H9 (cell line): ENCODE results near the gene FBXL20. TPM values are rescaled to one million over a fixed set of nuclear protein-coding genes. Genes with fewer than 3 reads are reported as not detected.

ENCODE experiments used
- DNase-seq: peaks from one replicate; pipeline ENCODE4 v3.0.0-alpha.2; 2017
- H2AFZ ChIP-seq: one replicate; pipeline ENCODE4 v1.6.1; 2013; ENCODE audit warnings: mild to moderate bottlenecking, low read length, control low read depth, moderate library complexity
- H2AK5ac ChIP-seq: 2 replicates; pipeline ENCODE4 v1.6.1; 2013; ENCODE audit warnings: low read length, control low read depth, mixed read lengths; ENCODE audit not compliant: insufficient read length
- H2BK120ac ChIP-seq: one replicate; pipeline ENCODE4 v1.6.1; 2013; ENCODE audit warnings: low read depth, mild to moderate bottlenecking, low read length, control low read depth, inconsistent platforms; ENCODE audit not compliant: poor library complexity, severe bottlenecking
- H2BK12ac ChIP-seq: 2 replicates; pipeline ENCODE4 v1.6.1; 2013; ENCODE audit warnings: low read length, control low read depth, mixed read lengths, low read depth; ENCODE audit not compliant: insufficient read length
- H2BK15ac ChIP-seq: 2 replicates; pipeline ENCODE4 v1.6.1; 2013; ENCODE audit warnings: low read depth, low read length, control low read depth
- H2BK20ac ChIP-seq: one replicate; pipeline ENCODE4 v1.6.1; 2013; ENCODE audit warnings: low read depth, mild to moderate bottlenecking, low read length, control low read depth, inconsistent platforms; ENCODE audit not compliant: poor library complexity, severe bottlenecking
- H2BK5ac ChIP-seq: 2 replicates; pipeline ENCODE4 v1.6.1; 2013; ENCODE audit warnings: low read length, control low read depth, mixed read lengths; ENCODE audit not compliant: insufficient read length
- H3K14ac ChIP-seq: 2 replicates; pipeline ENCODE4 v1.6.1; 2013; ENCODE audit warnings: low read length, control low read depth; ENCODE audit not compliant: insufficient read depth
- H3K18ac ChIP-seq: 2 replicates; pipeline ENCODE4 v1.6.1; 2013; ENCODE audit warnings: low read depth, mild to moderate bottlenecking, mixed read lengths, low read length, control low read depth; ENCODE audit not compliant: insufficient read length
- H3K23ac ChIP-seq: 2 replicates; pipeline ENCODE4 v1.6.1; 2013; ENCODE audit warnings: low read length, control low read depth, mixed read lengths, low read depth; ENCODE audit not compliant: insufficient read length
- H3K23me2 ChIP-seq: 2 replicates; pipeline ENCODE4 v1.6.1; 2013; ENCODE audit warnings: low read depth, mild to moderate bottlenecking, mixed read lengths, low read length, control low read depth; ENCODE audit not compliant: insufficient read length, poor library complexity, severe bottlenecking
- H3K27ac ChIP-seq: 2 replicates; pipeline ENCODE4 v1.5.1; 2013; ENCODE audit warnings: low read length, control low read depth, mixed read lengths, low read depth; ENCODE audit not compliant: insufficient read length
- H3K27me3 ChIP-seq: 2 replicates; pipeline ENCODE4 v1.6.1; 2013; ENCODE audit warnings: low read length, control low read depth, inconsistent platforms; ENCODE audit not compliant: insufficient read depth
- H3K4ac ChIP-seq: 2 replicates; pipeline ENCODE4 v1.6.1; 2013; ENCODE audit warnings: low read depth, mild to moderate bottlenecking, control low read depth, inconsistent platforms, low read length, moderate library complexity
- H3K4me1 ChIP-seq: 2 replicates; pipeline ENCODE4 v1.6.1; 2013; ENCODE audit warnings: low read length, control low read depth, inconsistent platforms; ENCODE audit not compliant: insufficient read depth
- H3K4me2 ChIP-seq: 2 replicates; pipeline ENCODE4 v1.6.1; 2013; ENCODE audit warnings: low read length, control low read depth, mixed read lengths; ENCODE audit not compliant: insufficient read length, insufficient read depth
- H3K56ac ChIP-seq: 2 replicates; pipeline ENCODE4 v1.6.1; 2013; ENCODE audit warnings: low read depth, mild to moderate bottlenecking, mixed read lengths, low read length, control low read depth; ENCODE audit not compliant: insufficient read length
- H3K79me1 ChIP-seq: 2 replicates; pipeline ENCODE4 v1.6.1; 2013; ENCODE audit warnings: low read depth, mild to moderate bottlenecking, moderate library complexity, low read length, control low read depth, inconsistent platforms; ENCODE audit not compliant: insufficient read depth, poor library complexity, severe bottlenecking
- H3K79me2 ChIP-seq: 2 replicates; pipeline ENCODE4 v1.6.1; 2013; ENCODE audit warnings: low read length, control low read depth, inconsistent platforms; ENCODE audit not compliant: insufficient read depth
- H3K9ac ChIP-seq: 2 replicates; pipeline ENCODE4 v1.6.1; 2013; ENCODE audit warnings: low read length, control low read depth, mixed read lengths; ENCODE audit not compliant: insufficient read length; ENCODE audit errors: extremely low read depth
- H3K9me3 ChIP-seq: one replicate; pipeline ENCODE4 v1.6.1; 2013; ENCODE audit warnings: low read depth, low read length, inconsistent platforms; ENCODE audit not compliant: control insufficient read depth
- H3T11ph ChIP-seq: one replicate; pipeline ENCODE4 v1.6.1; 2013; ENCODE audit warnings: mild to moderate bottlenecking, low read length, control low read depth, inconsistent platforms
- H4K20me1 ChIP-seq: one replicate; pipeline ENCODE4 v1.6.1; 2013; ENCODE audit not compliant: control insufficient read depth, insufficient read length, insufficient read depth
- H4K5ac ChIP-seq: 2 replicates; pipeline ENCODE4 v1.6.1; 2013; ENCODE audit warnings: low read depth, mild to moderate bottlenecking, mixed read lengths, low read length, control low read depth; ENCODE audit not compliant: insufficient read length
- H4K8ac ChIP-seq: replicated peaks from 2 replicates; pipeline ENCODE4 v1.6.1; 2013; ENCODE audit warnings: low read length, control low read depth, mixed read lengths, low read depth; ENCODE audit not compliant: insufficient read length
- H4K91ac ChIP-seq: 2 replicates; pipeline ENCODE4 v1.6.1; 2013; ENCODE audit warnings: low read depth, mild to moderate bottlenecking, moderate library complexity, mixed read lengths, low read length, control low read depth; ENCODE audit not compliant: insufficient read length
- H3K27ac Mint-ChIP-seq, 3 experiments: 2 replicates in 2 of 3; 3 replicates in 1 of 3; pipeline ENCODE4 v1.8.0; 2020 to 2021; ENCODE audit warnings: mixed read lengths in 3 of 3, mild to moderate bottlenecking in 1 of 3, moderate library complexity in 1 of 3
- H3K27me3 Mint-ChIP-seq: 2 replicates; pipeline ENCODE4 v1.8.0; 2021; ENCODE audit warnings: low read depth, mild to moderate bottlenecking, moderate library complexity, mixed read lengths
- H3K36me3 Mint-ChIP-seq, 3 experiments: 2 replicates in 2 of 3; 3 replicates in 1 of 3; pipeline ENCODE4 v1.8.0; 2020 to 2021; ENCODE audit warnings: low read depth in 3 of 3, mixed read lengths in 3 of 3; ENCODE audit not compliant: insufficient read depth in 1 of 3
- H3K4me1 Mint-ChIP-seq, 2 experiments: 2 replicates each; pipeline ENCODE4 v1.8.0; 2020; ENCODE audit warnings: mixed read lengths in 2 of 2
- H3K4me3 Mint-ChIP-seq, 2 experiments: 2 replicates in 1 of 2; 3 replicates in 1 of 2; pipeline ENCODE4 v1.8.0; 2020 to 2021; ENCODE audit warnings: mild to moderate bottlenecking in 2 of 2, mixed read lengths in 2 of 2, moderate library complexity in 1 of 2
- H3K9me3 Mint-ChIP-seq, 2 experiments: 2 replicates in 1 of 2; 3 replicates in 1 of 2; pipeline ENCODE4 v1.8.0; 2020; ENCODE audit warnings: mild to moderate bottlenecking in 2 of 2, mixed read lengths in 2 of 2, moderate library complexity in 1 of 2
- CTCF ChIP-seq: fragments of 200-600 bp; sonication (generic); conservative IDR thresholded peaks from 3 replicates; pipeline ENCODE4 v1.8.0; 2021; ENCODE audit warnings: antibody characterized with exemption, mild to moderate bottlenecking
- WGBS: extraction: QIAGEN DNeasy Blood & Tissue Kit; methylation state at CpG from one replicate; pipeline ENCODE4 v1.1.7; 2013; ENCODE audit warnings: missing lambda C conversion rate, low lambda C conversion rate, mixed read lengths; ENCODE audit not compliant: insufficient read length; ENCODE audit errors: extremely low coverage; 5-methylcytosine and 5-hydroxymethylcytosine counted together
- total RNA-seq: library from RNA; stranded (reverse); gene quantifications from 2 replicates; pipeline ENCODE4 v1.2.1, GENCODE V29; 2021

Gene FBXL20
- total RNA-seq, 1 experiment from 2014 or later, result 18.4 TPM

GRCh38 chr17:39306509-39307212, 94.8 kb downstream of the FBXL20 start:
- Histone ChIP-seq H2AK5ac (no peak overlapping the region), H3K79me1 (no peaks in the 10 kb centered on the region), H3K4me2 (no peak overlapping the region), H3K9ac (no peak overlapping the region), H4K5ac (no peak overlapping the region), H3K18ac (no peak overlapping the region), H2BK15ac (no peak overlapping the region), H2BK120ac (no peak overlapping the region), H3K79me2 (no peaks in the 10 kb centered on the region), H4K8ac (no peak overlapping the region), H3K23me2 (no peaks in the 10 kb centered on the region), H3K23ac (no peak overlapping the region), H3K4me1 (no peaks in the 10 kb centered on the region), H3K4ac (no peak overlapping the region), H3T11ph (no peak overlapping the region), H4K91ac (no peak overlapping the region), H3K27ac (no peak overlapping the region), H2BK5ac (no peak overlapping the region), H2BK20ac (no peak overlapping the region), H2BK12ac (no peak overlapping the region), H3K56ac (no peak overlapping the region), H3K27me3 (no peaks in the 10 kb centered on the region), H3K14ac (no peak overlapping the region), H2AFZ (no peak overlapping the region), H4K20me1 (no peaks in the 10 kb centered on the region), H3K9me3 (no peaks in the 10 kb centered on the region)
- H3K27ac Mint-ChIP-seq, result no peak overlapping the region
- WGBS, result no CpG with 5 or more reads among the region's 3 CpGs
- no peak overlapping the region for H3K4me3 Mint-ChIP-seq
- no peak for TF ChIP-seq CTCF
- no peak for DNase-seq
- no peaks in the 10 kb centered on the region for H3K9me3 Mint-ChIP-seq
- H3K27me3 Mint-ChIP-seq, result no peaks in the 10 kb centered on the region
- H3K36me3 Mint-ChIP-seq, result peaks cover 0 to 5% (median 0%) of the 10 kb centered on the region in 3 experiments; a peak in 3 of 7 replicates
- H3K4me1 Mint-ChIP-seq, result peaks cover 2 to 5% of the 10 kb centered on the region in 2 experiments; a peak in 3 of 4 replicates
